OCI-LY1 (cell line): ENCODE measurements around the gene EAPP.

ENCODE experiments used
- H2AFZ ChIP-seq: fragments of 200-600 bp; sonication (generic), shearing (Covaris generic); 2 replicates; pipeline ENCODE4 v1.6.0; 2014; ENCODE audit warnings: antibody characterized with exemption, mild to moderate bottlenecking, low read length
- H3F3A ChIP-seq: fragments of 200-600 bp; sonication (generic), shearing (Covaris generic); 2 replicates; pipeline ENCODE4 v1.6.0; 2014; ENCODE audit warnings: mild to moderate bottlenecking, antibody characterized with exemption, low read length, moderate library complexity; ENCODE audit not compliant: insufficient read depth
- H3K27ac ChIP-seq: fragments of 200-600 bp; sonication (generic); 2 replicates; pipeline ENCODE4 v1.5.1; 2014; ENCODE audit warnings: low read length, mixed run types, mild to moderate bottlenecking, low read depth; ENCODE audit not compliant: poor library complexity, severe bottlenecking
- H3K27me3 ChIP-seq: fragments of 200-600 bp; sonication (generic); 2 replicates; pipeline ENCODE4 v1.6.0; 2014; ENCODE audit warnings: antibody characterized with exemption, mild to moderate bottlenecking, low read length, moderate library complexity; ENCODE audit not compliant: insufficient read depth
- H3K36me3 ChIP-seq: fragments of 200-600 bp; sonication (generic); 2 replicates; pipeline ENCODE4 v1.6.1; 2014; ENCODE audit warnings: mild to moderate bottlenecking, antibody characterized with exemption, low read length, moderate library complexity, mixed read lengths; ENCODE audit not compliant: insufficient read depth
- H3K4me1 ChIP-seq: fragments of 200-600 bp; sonication (generic); 2 replicates; pipeline ENCODE4 v1.5.1; 2014; ENCODE audit warnings: mild to moderate bottlenecking, low read length, moderate library complexity; ENCODE audit not compliant: insufficient read depth, severe bottlenecking
- H3K4me2 ChIP-seq: fragments of 200-600 bp; sonication (generic), shearing (Covaris generic); 2 replicates; pipeline ENCODE4 v1.6.1; 2014; ENCODE audit warnings: low read length
- H3K4me3 ChIP-seq: fragments of 200-600 bp; sonication (generic); 2 replicates; pipeline ENCODE4 v1.5.1; 2014; ENCODE audit warnings: low read length, low read depth, mild to moderate bottlenecking, mixed read lengths; ENCODE audit not compliant: poor library complexity, severe bottlenecking
- H3K79me2 ChIP-seq: fragments of 200-600 bp; shearing (Covaris generic); 2 replicates; pipeline ENCODE4 v1.6.1; 2016; ENCODE audit warnings: mixed run types, low read length, mixed read lengths; ENCODE audit not compliant: insufficient read depth
- H3K9ac ChIP-seq: fragments of 200-600 bp; sonication (generic), shearing (Covaris generic); 2 replicates; pipeline ENCODE4 v1.6.1; 2014; ENCODE audit warnings: mild to moderate bottlenecking, low read length, mixed read lengths
- H3K9me2 ChIP-seq: fragments of 200-600 bp; sonication (generic), shearing (Covaris generic); 2 replicates; pipeline ENCODE4 v1.6.1; 2014; ENCODE audit warnings: low read depth, mild to moderate bottlenecking, low read length, mixed read lengths
- H3K9me3 ChIP-seq: fragments of 200-600 bp; shearing (Covaris generic); 2 replicates; pipeline ENCODE4 v1.6.1; 2014; ENCODE audit warnings: low read length, mixed read lengths
- H4K20me1 ChIP-seq: fragments of 200-600 bp; sonication (generic), shearing (Covaris generic); 2 replicates; pipeline ENCODE4 v1.6.0; 2016; ENCODE audit warnings: mild to moderate bottlenecking, low read length; ENCODE audit not compliant: insufficient read depth
- EZH2 ChIP-seq: fragments of 200-600 bp; sonication (generic), shearing (Covaris generic); IDR thresholded peaks from 2 replicates; pipeline ENCODE4 v1.8.0; 2017; ENCODE audit warnings: borderline replicate concordance, mixed run types, mild to moderate bottlenecking, antibody characterized with exemption, low read length, moderate library complexity, mixed read lengths
- TF ChIP-seq, protein P1 (sequence below): fragments of 200-600 bp; sonication (generic), shearing (Covaris generic); IDR thresholded peaks from 2 replicates; pipeline ENCODE4 v1.5.1; 2017; ENCODE audit warnings: mild to moderate bottlenecking, antibody characterized with exemption, low read length, moderate library complexity, mixed read lengths

EAPP gene

DNA sequence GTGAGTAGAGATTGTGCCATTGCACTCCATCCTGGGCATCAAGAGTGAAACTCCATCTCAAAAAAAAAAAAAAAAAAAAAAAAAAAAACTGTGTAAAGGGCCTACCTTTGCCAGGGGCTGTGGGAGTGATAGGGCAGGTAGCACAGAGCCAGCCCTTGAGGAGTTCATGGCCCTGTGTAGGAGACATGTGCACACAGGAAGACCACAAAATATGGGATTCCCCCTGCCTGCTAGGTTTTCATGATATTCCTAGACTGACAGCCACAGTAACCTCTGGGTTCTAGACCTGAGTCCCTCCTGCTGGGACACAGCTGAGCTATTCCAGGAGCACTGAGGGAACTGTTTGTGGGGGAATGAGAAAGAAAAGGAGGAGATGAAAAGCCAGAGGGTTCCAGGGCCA, 69.2 kb downstream of the EAPP start:
- no peaks in the 10 kb centered on the region for H3F3A ChIP-seq
- no peaks in the 10 kb centered on the region for H3K27me3 ChIP-seq
- no peak overlapping the region for H2AFZ ChIP-seq
- no peaks in the 10 kb centered on the region for H3K79me2 ChIP-seq
- H4K20me1 ChIP-seq, result no peaks in the 10 kb centered on the region
- no peaks in the 10 kb centered on the region for H3K4me1 ChIP-seq
- no peak overlapping the region for H3K27ac ChIP-seq
- H3K36me3 ChIP-seq, result no peaks in the 10 kb centered on the region
- no peak overlapping the region for H3K4me2 ChIP-seq
- no peak overlapping the region for H3K9ac ChIP-seq
- H3K9me2 ChIP-seq, result no peaks in the 10 kb centered on the region
- TF ChIP-seq, protein P1, sequence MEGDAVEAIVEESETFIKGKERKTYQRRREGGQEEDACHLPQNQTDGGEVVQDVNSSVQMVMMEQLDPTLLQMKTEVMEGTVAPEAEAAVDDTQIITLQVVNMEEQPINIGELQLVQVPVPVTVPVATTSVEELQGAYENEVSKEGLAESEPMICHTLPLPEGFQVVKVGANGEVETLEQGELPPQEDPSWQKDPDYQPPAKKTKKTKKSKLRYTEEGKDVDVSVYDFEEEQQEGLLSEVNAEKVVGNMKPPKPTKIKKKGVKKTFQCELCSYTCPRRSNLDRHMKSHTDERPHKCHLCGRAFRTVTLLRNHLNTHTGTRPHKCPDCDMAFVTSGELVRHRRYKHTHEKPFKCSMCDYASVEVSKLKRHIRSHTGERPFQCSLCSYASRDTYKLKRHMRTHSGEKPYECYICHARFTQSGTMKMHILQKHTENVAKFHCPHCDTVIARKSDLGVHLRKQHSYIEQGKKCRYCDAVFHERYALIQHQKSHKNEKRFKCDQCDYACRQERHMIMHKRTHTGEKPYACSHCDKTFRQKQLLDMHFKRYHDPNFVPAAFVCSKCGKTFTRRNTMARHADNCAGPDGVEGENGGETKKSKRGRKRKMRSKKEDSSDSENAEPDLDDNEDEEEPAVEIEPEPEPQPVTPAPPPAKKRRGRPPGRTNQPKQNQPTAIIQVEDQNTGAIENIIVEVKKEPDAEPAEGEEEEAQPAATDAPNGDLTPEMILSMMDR, result no peak
- no peak for TF ChIP-seq EZH2
- H3K4me3 ChIP-seq, result no peak overlapping the region
- H3K9me3 ChIP-seq, result no peaks in the 10 kb centered on the region

DNA sequence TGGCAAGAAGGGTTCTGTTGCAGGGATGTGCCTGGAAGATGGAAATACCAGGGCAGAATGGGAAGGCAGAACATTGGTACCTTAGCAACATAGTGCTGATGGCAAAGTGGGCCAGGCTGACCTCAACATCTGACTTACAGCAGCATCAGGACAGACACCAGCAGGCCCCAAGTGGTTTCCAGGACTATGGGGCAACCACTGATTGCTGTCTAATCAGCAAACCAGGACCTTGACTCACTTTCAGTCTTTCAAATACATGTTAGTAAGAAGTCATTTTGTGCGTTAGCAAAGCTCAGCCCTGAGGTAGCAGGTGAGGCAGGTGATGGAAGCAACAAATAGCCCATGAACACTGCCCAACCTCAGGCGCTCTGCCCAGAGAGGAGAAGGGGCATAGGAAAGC, 72.8 kb downstream of the EAPP start:
- Histone ChIP-seq H2AFZ (no peak overlapping the region), H3K79me2 (no peaks in the 10 kb centered on the region), H3K36me3 (no peaks in the 10 kb centered on the region), H3K9ac (no peak overlapping the region), H3F3A (no peaks in the 10 kb centered on the region), H3K9me3 (no peaks in the 10 kb centered on the region), H3K4me3 (no peak overlapping the region), H3K27ac (no peak overlapping the region), H3K4me1 (peaks cover 5% of the 10 kb centered on the region), H3K27me3 (no peaks in the 10 kb centered on the region), H3K4me2 (no peak overlapping the region), H4K20me1 (no peaks in the 10 kb centered on the region), H3K9me2 (no peaks in the 10 kb centered on the region)
- no peak for TF ChIP-seq EZH2
- TF ChIP-seq, protein P1, result no peak
